ENCODE measurements around the gene SPACA4.

- no peak for TF ChIP-seq POLR2AphosphoS5 (IDR thresholded peaks at IDR 0.05; ENCODE audit: low read depth, low read length)
- TF ChIP-seq CTCF (IDR thresholded peaks at IDR 0.05): no peak
- TF ChIP-seq REST (IDR thresholded peaks at IDR 0.05; ENCODE audit: insufficient read depth in 1 of 2, low read depth in 2 of 2, low read length in 1 of 2): no peak
- no peak for TF ChIP-seq SIN3A (IDR thresholded peaks at IDR 0.05; ENCODE audit: borderline replicate concordance, insufficient read depth, low read depth, low read length)
- no peak for TF ChIP-seq TCF7L2 (IDR thresholded peaks at IDR 0.05; ENCODE audit: low read depth, low read length)
Measured at GRCh38 chr19:48650974-48651682, 44.6 kb downstream of the SPACA4 start.
